GM12865 (cell line): Measurements from ENCODE around the gene GBP7.
"Not testable (repeated sequence)": the region's sequence is repeated elsewhere in the genome, so short reads cannot be mapped to it uniquely, and the experiment has no call there.

Experiments used
- DNase-seq: peaks from one replicate; pipeline ENCODE4 v3.0.0; 2010; ENCODE audit warnings: low read depth
- H3K4me3 ChIP-seq: 2 replicates; pipeline ENCODE4 v1.5.1; 2011; ENCODE audit warnings: mild to moderate bottlenecking, low read depth, low read length, control low read depth
- TF ChIP-seq, protein P1 (sequence below): IDR thresholded peaks from 2 replicates; pipeline ENCODE4 v1.5.1; 2011; ENCODE audit warnings: low read length, control low read depth, low read depth, inconsistent platforms; ENCODE audit not compliant: insufficient read depth; ENCODE audit errors: missing control alignments

GBP7 gene, protein sequence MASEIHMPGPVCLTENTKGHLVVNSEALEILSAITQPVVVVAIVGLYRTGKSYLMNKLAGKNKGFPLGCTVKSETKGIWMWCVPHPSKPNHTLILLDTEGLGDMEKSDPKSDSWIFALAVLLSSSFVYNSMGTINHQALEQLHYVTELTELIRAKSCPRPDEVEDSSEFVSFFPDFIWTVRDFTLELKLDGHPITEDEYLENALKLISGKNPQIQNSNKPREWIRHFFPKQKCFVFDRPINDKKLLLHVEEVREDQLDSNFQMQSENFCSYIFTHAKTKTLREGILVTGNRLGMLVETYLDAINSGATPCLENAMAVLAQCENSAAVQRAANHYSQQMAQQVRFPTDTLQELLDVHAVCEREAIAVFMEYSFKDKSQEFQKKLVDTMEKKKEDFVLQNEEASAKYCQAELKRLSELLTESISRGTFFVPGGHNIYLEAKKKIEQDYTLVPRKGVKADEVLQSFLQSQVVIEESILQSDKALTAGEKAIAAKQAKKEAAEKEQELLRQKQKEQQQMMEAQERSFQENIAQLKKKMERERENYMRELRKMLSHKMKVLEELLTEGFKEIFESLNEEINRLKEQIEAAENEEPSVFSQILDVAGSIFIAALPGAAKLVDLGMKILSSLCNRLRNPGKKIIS

DNA sequence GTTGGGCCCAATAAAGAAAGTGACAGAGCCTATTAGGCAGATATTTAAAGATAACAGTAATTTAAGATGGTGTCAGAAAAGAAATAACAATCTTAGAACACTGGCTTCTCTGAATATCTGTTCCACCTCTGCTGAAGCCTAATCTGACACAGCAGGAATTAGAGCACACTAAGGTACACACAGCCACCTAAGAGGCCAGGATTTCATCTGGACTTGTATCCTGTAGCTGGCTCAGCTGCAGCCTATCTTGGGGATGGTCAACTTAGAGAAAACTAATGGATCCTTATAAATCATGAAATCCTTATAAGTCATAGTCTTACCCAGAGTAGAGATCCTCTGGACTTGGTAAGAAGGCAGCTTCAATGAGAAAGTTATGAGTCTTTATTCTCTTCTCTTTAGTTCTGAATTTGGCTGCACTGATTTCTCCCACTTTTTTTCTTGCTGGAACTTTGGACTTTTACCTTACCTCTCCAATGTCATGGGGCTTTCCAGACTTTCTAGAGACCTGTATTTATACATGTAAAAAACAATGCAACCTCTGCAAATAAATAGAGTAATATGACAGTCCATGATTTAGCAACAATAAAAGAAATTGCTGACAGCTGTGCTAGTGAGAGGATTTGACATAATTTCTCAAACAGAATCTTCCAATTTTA, at the start of gene GBP7:
Gene GBP7, minus strand, starts transcription at position 403 of the 656 bp plus-strand sequence. CDS start 4,068 bp downstream, outside the sequence.
- peak within 1 kb of the TSS; percentile 18; the same call in 1 of the 2 replicates for H3K4me3 ChIP-seq
- DNase-seq, result no peak
- TF ChIP-seq, protein P1, sequence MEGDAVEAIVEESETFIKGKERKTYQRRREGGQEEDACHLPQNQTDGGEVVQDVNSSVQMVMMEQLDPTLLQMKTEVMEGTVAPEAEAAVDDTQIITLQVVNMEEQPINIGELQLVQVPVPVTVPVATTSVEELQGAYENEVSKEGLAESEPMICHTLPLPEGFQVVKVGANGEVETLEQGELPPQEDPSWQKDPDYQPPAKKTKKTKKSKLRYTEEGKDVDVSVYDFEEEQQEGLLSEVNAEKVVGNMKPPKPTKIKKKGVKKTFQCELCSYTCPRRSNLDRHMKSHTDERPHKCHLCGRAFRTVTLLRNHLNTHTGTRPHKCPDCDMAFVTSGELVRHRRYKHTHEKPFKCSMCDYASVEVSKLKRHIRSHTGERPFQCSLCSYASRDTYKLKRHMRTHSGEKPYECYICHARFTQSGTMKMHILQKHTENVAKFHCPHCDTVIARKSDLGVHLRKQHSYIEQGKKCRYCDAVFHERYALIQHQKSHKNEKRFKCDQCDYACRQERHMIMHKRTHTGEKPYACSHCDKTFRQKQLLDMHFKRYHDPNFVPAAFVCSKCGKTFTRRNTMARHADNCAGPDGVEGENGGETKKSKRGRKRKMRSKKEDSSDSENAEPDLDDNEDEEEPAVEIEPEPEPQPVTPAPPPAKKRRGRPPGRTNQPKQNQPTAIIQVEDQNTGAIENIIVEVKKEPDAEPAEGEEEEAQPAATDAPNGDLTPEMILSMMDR, result no peak

DNA sequence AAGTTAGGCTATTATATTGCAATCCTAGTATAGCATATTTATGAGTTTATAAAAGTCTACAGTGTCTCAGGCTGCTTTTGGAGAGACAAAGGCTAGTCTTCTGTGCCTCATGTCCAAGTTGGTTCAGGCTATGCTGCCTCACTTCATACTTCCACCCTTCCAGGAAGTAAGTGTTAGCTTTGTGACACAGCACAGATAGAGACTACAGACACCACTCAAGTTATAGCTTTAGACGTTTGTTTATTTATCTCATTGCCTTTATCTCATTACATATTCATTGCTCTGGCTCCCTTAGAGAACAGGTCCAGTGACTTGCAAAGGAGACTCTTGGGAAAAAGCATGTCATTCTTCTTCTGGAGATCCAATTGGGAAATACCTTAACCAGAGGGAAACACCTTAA, 45.5 kb upstream of the GBP7 start:
- no peak overlapping the region for H3K4me3 ChIP-seq
- no peak for DNase-seq
- TF ChIP-seq, protein P1, result no peak

DNA sequence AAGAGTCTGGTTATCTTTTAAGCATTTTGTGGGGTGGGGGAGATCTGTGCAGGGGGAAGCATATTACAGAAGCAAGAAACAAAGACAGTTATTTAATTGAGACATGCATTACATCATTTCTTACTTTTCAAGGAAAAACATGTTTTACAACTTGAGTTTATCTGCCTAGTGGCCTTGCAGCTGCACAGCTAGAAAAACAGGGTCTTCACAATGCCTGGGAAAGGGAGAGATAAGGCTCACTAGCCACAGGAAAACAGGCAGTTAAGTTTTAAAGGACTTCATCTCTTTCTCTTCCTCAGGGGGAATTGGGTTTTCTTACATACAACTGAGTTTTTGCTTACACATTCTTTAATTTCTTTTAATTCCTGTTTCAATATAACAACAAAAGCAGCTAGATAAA, 44.0 kb upstream of the GBP7 start:
- H3K4me3 ChIP-seq, DNase-seq: not testable (repeated sequence)

DNA sequence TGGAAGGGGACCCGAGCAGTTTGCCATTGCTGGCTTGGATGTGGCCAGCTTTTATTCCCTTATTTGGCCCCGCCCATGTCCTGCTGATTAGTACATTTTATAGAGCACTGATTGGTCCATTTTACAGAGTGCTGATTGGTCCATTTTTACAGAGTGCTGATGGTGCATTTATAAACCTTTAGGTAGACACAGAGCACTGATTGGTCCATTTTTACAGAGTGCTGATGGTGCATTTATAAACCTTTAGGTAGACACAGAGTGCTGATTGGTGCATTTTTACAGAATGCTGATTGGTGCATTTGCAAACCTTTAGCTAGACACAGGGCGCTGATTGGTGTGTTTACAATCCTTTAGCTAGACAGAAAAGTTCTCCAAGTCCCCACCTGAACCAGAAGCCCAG, 43.1 kb upstream of the GBP7 start:
- not testable (repeated sequence) for DNase-seq, H3K4me3 ChIP-seq

DNA sequence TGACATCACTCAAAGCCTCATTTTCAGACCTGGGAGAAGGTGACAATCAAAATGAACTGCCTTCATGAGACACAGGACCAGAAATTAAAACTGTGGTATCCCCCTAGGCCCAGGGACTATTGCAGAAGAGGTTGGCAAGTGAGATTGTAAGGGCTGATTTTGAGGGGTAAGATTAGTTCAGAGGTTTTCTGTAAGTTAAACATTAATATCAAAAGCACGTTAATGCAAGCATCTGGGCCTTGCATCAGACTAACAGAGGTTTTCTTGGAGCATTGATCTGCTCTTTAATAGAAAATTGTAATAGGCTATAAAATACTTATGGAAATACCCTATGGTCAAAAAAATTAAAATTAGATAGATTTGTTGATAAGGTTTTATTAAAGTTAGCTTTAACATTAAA, 37.5 kb upstream of the GBP7 start:
- H3K4me3 ChIP-seq, result no peak overlapping the region
- TF ChIP-seq, protein P1, result no peak
- DNase-seq, result no peak

DNA sequence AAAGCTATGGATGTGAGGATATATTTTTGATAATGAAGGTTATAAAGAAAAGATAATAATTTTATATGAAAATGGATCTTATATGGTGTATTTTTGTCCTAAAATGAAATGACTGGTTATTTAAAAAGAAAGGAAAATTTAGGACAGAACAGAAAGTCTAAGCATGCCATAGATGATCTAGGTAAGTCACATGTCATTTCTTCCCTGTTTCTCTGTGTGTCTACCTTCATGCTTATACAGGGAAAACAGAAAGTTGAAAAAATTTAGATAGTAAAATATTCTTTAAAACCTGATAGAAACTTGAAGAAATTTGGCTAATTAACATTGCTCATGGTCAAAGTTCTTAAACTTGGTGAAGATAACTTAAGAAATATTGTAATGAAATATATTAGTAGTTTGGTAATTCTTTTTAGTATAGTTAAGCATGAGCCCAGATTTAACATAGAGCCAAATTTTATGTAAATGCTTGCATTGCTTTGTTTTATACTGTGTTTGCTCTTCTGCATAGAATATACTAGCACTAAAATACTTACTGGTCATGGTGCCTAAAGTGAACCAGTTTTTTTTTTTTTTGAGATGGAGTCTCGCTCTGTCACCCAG, 35.3 kb upstream of the GBP7 start:
- no peak for DNase-seq
- TF ChIP-seq, protein P1, result no peak
- H3K4me3 ChIP-seq, result no peak overlapping the region

DNA sequence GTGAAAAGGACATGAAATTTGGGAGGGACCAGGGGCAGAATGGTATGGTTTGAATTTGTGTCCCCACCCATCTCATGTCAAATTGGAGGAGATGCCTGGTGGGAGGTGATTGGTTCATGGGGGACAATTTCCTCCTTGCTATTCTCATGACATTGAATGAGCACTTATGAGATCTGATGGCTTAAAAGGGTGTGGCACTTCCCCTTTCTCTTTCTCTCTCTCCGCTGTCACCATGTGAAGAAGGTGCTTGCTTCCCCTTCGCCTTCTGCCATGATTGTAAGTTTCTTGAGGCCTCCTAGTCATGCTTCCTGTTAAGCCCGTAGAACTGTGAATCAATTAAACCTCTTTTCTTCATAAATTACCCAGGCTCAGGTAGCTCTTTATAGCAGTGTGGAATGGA, 30.6 kb upstream of the GBP7 start:
- TF ChIP-seq, protein P1, result no peak
- H3K4me3 ChIP-seq, result no peak overlapping the region
- peak; percentile 1 for DNase-seq
